Stomach smooth muscle (tissue), 2 donors: Measurements from ENCODE around the gene RPH3AL.
"Not testable (repeated sequence)": the region's sequence is repeated elsewhere in the genome, so short reads cannot be mapped to it uniquely, and the experiment has no call there.

Source experiments
- H3K27ac ChIP-seq: one replicate; pipeline ENCODE4 v1.7.0; 2013; ENCODE audit warnings: mild to moderate bottlenecking, low read length, inconsistent platforms
- H3K27me3 ChIP-seq, 2 donors: one replicate each; pipeline ENCODE4 v1.7.0; 2013; ENCODE audit warnings: low read length in 2 of 2; ENCODE audit not compliant: insufficient read depth in 2 of 2, control insufficient read depth in 1 of 2
- H3K36me3 ChIP-seq, 2 donors: one replicate each; pipeline ENCODE4 v1.7.0; 2013; ENCODE audit warnings: low read length in 2 of 2; ENCODE audit not compliant: control insufficient read depth in 2 of 2, insufficient read depth in 2 of 2
- H3K4me1 ChIP-seq: one replicate; pipeline ENCODE4 v1.7.0; 2013; ENCODE audit warnings: low read length; ENCODE audit not compliant: control insufficient read depth, insufficient read depth
- H3K4me3 ChIP-seq, 2 donors: one replicate each; pipeline ENCODE4 v1.7.0; 2013; ENCODE audit warnings: low read length in 2 of 2
- H3K9ac ChIP-seq, 2 donors: one replicate each; pipeline ENCODE4 v1.7.0; 2013; ENCODE audit warnings: low read length in 2 of 2, mild to moderate bottlenecking in 1 of 2
- H3K9me3 ChIP-seq, 2 donors: one replicate each; pipeline ENCODE4 v1.7.0; 2013; ENCODE audit warnings: low read length in 2 of 2; ENCODE audit not compliant: control insufficient read depth in 2 of 2
- donor health status: healthy.
- donor health status: Pancreatic carcinoma.

RPH3AL gene

GRCh38 chr17:243924-244323, 108.7 kb downstream of the RPH3AL start:
- H3K36me3 ChIP-seq, H3K4me3 ChIP-seq, H3K27me3 ChIP-seq, H3K27ac ChIP-seq, H3K9ac ChIP-seq, H3K4me1 ChIP-seq, H3K9me3 ChIP-seq: not testable (repeated sequence)

DNA sequence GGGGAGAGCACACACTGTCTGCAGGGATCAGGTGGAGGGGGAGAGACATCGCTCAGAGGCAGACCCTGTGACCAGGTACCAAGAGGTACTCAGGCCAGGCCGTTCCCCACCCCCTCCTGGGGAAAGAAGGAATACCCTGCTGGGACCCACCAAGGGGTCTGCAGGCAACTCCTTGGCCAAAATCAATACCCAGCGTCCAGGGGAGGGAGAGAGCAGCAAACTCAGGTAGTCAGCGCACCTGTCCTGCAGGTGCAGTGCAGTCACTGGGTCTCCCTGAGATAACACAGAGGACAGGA, 113.7 kb downstream of the RPH3AL start:
- no peaks in the 10 kb centered on the region for H3K27me3 ChIP-seq
- H3K36me3 ChIP-seq: no peaks in the 10 kb centered on the region
- H3K4me3 ChIP-seq: no peak overlapping the region
- no peaks in the 10 kb centered on the region for H3K9me3 ChIP-seq
- no peak overlapping the region for H3K27ac ChIP-seq
- no peak overlapping the region for H3K9ac ChIP-seq
- no peaks in the 10 kb centered on the region for H3K4me1 ChIP-seq

DNA sequence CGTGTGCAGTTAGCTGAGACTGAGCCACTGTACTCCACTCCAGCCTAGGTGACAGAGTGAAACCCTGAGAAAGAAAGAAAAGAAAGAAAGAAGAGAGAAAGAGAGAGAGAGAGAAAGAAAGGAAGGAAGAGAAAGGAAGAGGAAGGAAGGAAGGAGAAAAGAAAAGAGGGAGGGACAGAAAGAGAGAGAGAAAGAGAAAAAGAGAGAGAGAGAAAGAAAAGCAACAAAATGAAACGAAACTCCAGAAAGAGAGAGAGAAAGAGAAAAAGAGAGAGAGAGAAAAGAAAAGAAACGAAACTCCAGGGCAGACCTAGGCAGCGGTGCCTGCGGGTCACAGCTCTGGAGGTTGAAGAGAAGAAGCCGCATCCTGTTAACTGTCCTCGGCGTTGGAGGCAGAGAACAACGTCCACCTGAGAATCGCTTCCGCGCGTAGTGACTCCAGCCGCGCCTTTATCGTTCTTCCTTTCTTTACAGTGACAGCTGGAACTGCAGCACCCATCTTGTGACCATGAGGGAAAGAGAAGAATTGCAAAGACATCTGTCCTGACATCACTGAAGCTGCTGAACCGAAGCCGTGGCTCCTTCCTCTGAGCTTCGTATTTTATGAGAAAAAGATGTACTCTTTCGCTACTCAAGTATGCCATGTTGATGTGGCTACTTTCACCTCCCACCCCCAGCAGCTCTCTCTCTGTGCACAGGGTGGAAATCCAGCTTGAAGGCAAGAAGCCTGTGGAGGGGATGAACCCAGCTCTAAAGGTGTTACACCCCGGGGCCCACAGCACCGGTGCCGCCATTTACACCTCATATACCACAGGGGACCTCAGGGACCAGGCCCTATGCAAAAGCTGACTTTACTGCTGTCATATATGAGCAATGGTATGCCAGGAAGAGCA, 114.3 kb downstream of the RPH3AL start:
- H3K9ac ChIP-seq: no peak overlapping the region
- no peaks in the 10 kb centered on the region for H3K9me3 ChIP-seq
- H3K4me1 ChIP-seq: peaks cover under 1% of the 10 kb centered on the region
- no peak overlapping the region for H3K27ac ChIP-seq
- H3K27me3 ChIP-seq: no peaks in the 10 kb centered on the region
- no peaks in the 10 kb centered on the region for H3K36me3 ChIP-seq
- H3K4me3 ChIP-seq: no peak overlapping the region

DNA sequence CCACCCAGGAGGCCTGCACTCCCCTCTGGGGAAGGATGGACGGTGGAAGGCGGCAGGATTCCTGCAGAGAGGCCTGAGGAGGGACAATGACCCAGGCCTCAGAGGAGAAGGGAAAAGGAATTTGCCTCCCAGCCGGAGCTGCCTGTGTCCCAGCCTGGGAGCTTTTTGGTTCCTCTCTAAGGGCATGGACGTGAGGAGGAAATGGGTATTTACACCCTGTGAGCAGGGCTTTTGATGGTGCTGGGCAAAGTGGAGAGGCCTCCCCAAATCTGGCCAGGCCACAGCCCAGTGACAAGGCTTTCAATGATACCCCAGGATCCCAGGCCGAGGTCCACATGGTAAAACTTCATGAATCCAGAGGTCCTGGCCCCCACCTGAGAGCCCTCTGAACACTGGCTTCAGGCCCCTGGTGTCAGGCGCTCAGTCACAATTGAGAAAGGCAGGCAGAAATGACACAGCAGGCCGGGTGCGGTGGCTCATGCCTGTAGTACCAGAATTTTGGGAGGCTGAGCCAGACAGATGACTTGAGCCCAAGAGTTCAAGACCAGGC, 115.1 kb downstream of the RPH3AL start:
- Histone ChIP-seq H3K36me3 (no peaks in the 10 kb centered on the region), H3K4me3 (no peak overlapping the region), H3K27me3 (no peaks in the 10 kb centered on the region), H3K4me1 (peaks cover 3% of the 10 kb centered on the region), H3K27ac (no peak overlapping the region), H3K9ac (no peak overlapping the region), H3K9me3 (no peaks in the 10 kb centered on the region)

DNA sequence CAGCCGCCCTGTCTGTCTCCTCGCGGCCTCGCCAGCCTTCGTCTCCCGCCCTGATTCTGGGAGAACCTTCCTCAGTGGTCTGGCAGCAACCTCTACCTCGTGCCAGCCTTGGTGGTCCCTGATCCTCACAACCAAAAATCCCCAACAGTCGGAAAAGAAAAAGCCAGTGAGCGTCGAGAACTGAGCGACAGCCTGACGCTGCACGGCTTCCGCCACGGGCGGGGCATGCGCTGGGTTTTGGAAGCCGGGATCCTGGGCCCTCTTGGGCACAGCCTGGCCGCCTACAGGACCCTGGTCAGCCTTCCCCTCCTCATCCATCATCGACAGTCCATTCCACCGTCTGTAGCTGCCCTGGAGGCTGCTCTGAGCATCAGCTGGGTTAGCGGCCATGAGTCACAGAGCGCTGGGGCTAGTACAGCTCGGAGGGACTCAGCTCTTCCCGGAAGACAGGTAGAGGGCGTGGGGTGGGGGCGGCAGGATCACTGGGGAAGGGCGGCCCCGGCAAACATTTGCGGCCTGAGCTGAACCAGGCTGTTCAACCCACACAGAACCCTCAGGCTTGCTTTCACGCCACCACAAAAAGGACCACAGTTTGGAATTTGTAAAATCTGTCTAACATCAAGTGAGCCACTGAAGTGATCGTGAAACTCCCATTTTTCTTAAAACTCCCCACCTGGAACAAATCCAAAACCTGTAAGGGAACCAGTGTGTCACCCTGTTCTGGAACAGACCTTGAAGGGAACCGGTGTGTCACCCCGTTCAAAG, 115.8 kb downstream of the RPH3AL start:
- Histone ChIP-seq H3K27me3 (no peaks in the 10 kb centered on the region), H3K9me3 (no peaks in the 10 kb centered on the region), H3K36me3 (no peaks in the 10 kb centered on the region), H3K4me3 (no peak overlapping the region), H3K27ac (no peak overlapping the region), H3K4me1 (peaks cover 3% of the 10 kb centered on the region), H3K9ac (no peak overlapping the region)

- Histone ChIP-seq H3K36me3 (no peaks in the 10 kb centered on the region), H3K4me1 (peaks cover 3% of the 10 kb centered on the region), H3K9ac (no peak overlapping the region), H3K27ac (no peak overlapping the region), H3K9me3 (no peaks in the 10 kb centered on the region), H3K4me3 (no peak overlapping the region), H3K27me3 (no peaks in the 10 kb centered on the region)
Measured at GRCh38 chr17:235831-236640, 116.6 kb downstream of the RPH3AL start.

GRCh38 chr17:234994-235830, 117.4 kb downstream of the RPH3AL start:
- not testable (repeated sequence) for H3K9me3 ChIP-seq, H3K4me1 ChIP-seq, H3K36me3 ChIP-seq, H3K27me3 ChIP-seq, H3K9ac ChIP-seq, H3K4me3 ChIP-seq
- peak overlapping the region; percentile 31 for H3K27ac ChIP-seq

- H3K27me3 ChIP-seq, H3K9me3 ChIP-seq, H3K4me1 ChIP-seq, H3K36me3 ChIP-seq, H3K9ac ChIP-seq, H3K4me3 ChIP-seq: not testable (repeated sequence)
- H3K27ac ChIP-seq: peak overlapping the region; percentile 31
Measured at GRCh38 chr17:234163-234993, 118.2 kb downstream of the RPH3AL start.

- Histone ChIP-seq H3K9me3 (no peaks in the 10 kb centered on the region), H3K4me1 (peaks cover 3% of the 10 kb centered on the region), H3K27me3 (no peaks in the 10 kb centered on the region), H3K27ac (peak overlapping the region; percentile 55), H3K4me3 (peak overlapping the region in 1 of 2 donors; percentile 15), H3K9ac (no peak overlapping the region), H3K36me3 (no peaks in the 10 kb centered on the region)
Measured at GRCh38 chr17:233473-233941, 119.1 kb downstream of the RPH3AL start.
